Activated CD4-positive, alpha-beta T cell treated with anti-CD3 and anti-CD28 coated beads for 4 hours (primary cell): ENCODE results near the gene KRT5.
"Not testable (repeated sequence)": the region's sequence is repeated elsewhere in the genome, so short reads cannot be mapped to it uniquely, and the experiment has no call there.

Experiments used
- DNase-seq, 2 donors: peaks; one replicate each; pipeline ENCODE4 v3.0.0-alpha.2; 2020

The KRT5 gene

GRCh38 chr12:52518574-52519386, 1.4 kb downstream of the KRT5 start:
- no peak for DNase-seq

- DNase-seq: no peak
Observed at GRCh38 chr12:52517888-52518287, 2.3 kb downstream of the KRT5 start.

- no peak for DNase-seq
Observed at GRCh38 chr12:52517005-52517835, 3.0 kb downstream of the KRT5 start.

- no peak for DNase-seq
Observed at GRCh38 chr12:52515927-52516831, 4.0 kb downstream of the KRT5 start.

GRCh38 chr12:52515319-52515646, 4.9 kb downstream of the KRT5 start:
- no peak for DNase-seq

GRCh38 chr12:52514471-52515318, 5.5 kb downstream of the KRT5 start:
- DNase-seq: no peak

GRCh38 chr12:52513736-52514135, 6.5 kb downstream of the KRT5 start:
- no peak for DNase-seq

GRCh38 chr12:52508211-52508610, 12.0 kb downstream of the KRT5 start:
- no peak for DNase-seq

- DNase-seq: no peak
Observed at GRCh38 chr12:52506858-52507715, 13.1 kb downstream of the KRT5 start.

- no peak for DNase-seq
Observed at GRCh38 chr12:52502877-52503276, 17.3 kb downstream of the KRT5 start.

GRCh38 chr12:52501490-52501889, 18.7 kb downstream of the KRT5 start:
- DNase-seq: no peak

GRCh38 chr12:52500574-52500973, 19.6 kb downstream of the KRT5 start:
- not testable (repeated sequence) for DNase-seq

- DNase-seq: no peak
Observed at GRCh38 chr12:52499806-52500560, 20.2 kb downstream of the KRT5 start.

- no peak for DNase-seq
Observed at GRCh38 chr12:52498946-52499345, 21.2 kb downstream of the KRT5 start.

- no peak for DNase-seq
Observed at GRCh38 chr12:52497975-52498374, 22.2 kb downstream of the KRT5 start.

- DNase-seq: no peak
Observed at GRCh38 chr12:52496590-52497071, 23.6 kb downstream of the KRT5 start.

- DNase-seq: no peak
Observed at GRCh38 chr12:52496054-52496453, 24.1 kb downstream of the KRT5 start.

- no peak for DNase-seq
Observed at GRCh38 chr12:52495389-52495788, 24.8 kb downstream of the KRT5 start.

- DNase-seq: no peak
Observed at GRCh38 chr12:52494518-52494917, 25.7 kb downstream of the KRT5 start.

GRCh38 chr12:52494100-52494499, 26.1 kb downstream of the KRT5 start:
- DNase-seq: no peak
